ENCODE measurements around the gene DLG2.

Gene DLG2

DNA sequence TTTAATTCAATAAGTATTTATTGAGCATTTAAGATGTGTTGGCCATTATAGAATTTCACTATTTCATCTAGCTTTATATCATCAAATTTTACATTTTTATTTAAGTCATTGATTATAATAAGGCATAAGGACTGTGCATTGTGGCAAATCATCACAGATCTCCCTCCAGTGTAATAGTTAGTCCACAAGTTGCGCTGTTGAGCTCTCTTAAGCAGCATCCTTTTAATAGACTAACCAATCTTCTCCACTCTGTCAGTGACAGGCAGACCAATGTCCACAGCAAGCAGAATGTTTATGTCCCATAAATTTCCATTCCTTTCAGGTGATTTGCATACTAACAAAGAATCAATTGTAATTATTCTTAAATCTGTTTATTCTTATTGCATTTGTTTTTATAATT lies 1745.7 kb downstream of the DLG2 start:
- Histone ChIP-seq H3K27me3 (ENCODE audit: insufficient read depth, low read length) (no peaks in the 10 kb centered on the region), H3K9me3 (ENCODE audit: low read length) (no peaks in the 10 kb centered on the region), H3K9ac (ENCODE audit: low read length) (no peak overlapping the region), H3K36me3 (ENCODE audit: insufficient read depth, low read length) (no peaks in the 10 kb centered on the region), H3K4me1 (ENCODE audit: insufficient read depth, low read length, severe bottlenecking) (no peaks in the 10 kb centered on the region), H2AFZ (ENCODE audit: low read length) (no peak overlapping the region), H3F3A (ENCODE audit: insufficient read depth, low read length) (no peaks in the 10 kb centered on the region), H3K4me2 (ENCODE audit: low read length) (no peak overlapping the region), H3K79me2 (ENCODE audit: insufficient read depth, low read length) (no peaks in the 10 kb centered on the region), H3K27ac (ENCODE audit: low read depth, low read length, poor library complexity, severe bottlenecking) (no peak overlapping the region), H3K4me3 (ENCODE audit: low read depth, low read length, poor library complexity, severe bottlenecking) (no peak overlapping the region), H4K20me1 (ENCODE audit: insufficient read depth, low read length) (no peaks in the 10 kb centered on the region), H3K9me2 (ENCODE audit: low read depth, low read length) (no peaks in the 10 kb centered on the region)
- TF ChIP-seq, protein P1, sequence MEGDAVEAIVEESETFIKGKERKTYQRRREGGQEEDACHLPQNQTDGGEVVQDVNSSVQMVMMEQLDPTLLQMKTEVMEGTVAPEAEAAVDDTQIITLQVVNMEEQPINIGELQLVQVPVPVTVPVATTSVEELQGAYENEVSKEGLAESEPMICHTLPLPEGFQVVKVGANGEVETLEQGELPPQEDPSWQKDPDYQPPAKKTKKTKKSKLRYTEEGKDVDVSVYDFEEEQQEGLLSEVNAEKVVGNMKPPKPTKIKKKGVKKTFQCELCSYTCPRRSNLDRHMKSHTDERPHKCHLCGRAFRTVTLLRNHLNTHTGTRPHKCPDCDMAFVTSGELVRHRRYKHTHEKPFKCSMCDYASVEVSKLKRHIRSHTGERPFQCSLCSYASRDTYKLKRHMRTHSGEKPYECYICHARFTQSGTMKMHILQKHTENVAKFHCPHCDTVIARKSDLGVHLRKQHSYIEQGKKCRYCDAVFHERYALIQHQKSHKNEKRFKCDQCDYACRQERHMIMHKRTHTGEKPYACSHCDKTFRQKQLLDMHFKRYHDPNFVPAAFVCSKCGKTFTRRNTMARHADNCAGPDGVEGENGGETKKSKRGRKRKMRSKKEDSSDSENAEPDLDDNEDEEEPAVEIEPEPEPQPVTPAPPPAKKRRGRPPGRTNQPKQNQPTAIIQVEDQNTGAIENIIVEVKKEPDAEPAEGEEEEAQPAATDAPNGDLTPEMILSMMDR (IDR thresholded peaks at IDR 0.05; ENCODE audit: low read length): 0 out of 2 replicates have a peak, but pooled peaks have one; percentile 16
- no peak for TF ChIP-seq EZH2 (IDR thresholded peaks at IDR 0.05; ENCODE audit: borderline replicate concordance, low read length)

DNA sequence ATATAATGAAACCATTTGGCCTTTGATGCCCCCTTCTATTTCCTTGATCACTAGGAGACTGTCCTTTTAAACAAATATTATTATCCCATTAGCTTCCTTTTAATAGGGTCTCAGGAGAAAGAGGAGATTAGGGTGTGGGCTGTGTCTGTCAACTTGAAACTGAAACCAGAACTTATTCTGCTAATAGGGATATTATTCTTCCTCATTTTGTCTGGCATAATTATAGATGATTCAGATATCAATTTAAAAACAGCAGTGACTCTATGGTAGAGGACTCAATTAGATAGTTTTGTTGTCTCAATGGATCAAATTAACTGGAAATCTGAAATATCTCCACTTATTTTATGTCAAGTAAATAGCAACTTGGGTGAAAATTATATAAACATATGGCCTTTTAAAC lies 1756.1 kb downstream of the DLG2 start:
- no peaks in the 10 kb centered on the region for H3K9me2 ChIP-seq (ENCODE audit: low read depth, low read length)
- no peaks in the 10 kb centered on the region for H3K79me2 ChIP-seq (ENCODE audit: insufficient read depth, low read length)
- no peaks in the 10 kb centered on the region for H3F3A ChIP-seq (ENCODE audit: insufficient read depth, low read length)
- no peak overlapping the region for H2AFZ ChIP-seq (ENCODE audit: low read length)
- TF ChIP-seq, protein P1 (IDR thresholded peaks at IDR 0.05; ENCODE audit: low read length): no peak
- TF ChIP-seq EZH2 (IDR thresholded peaks at IDR 0.05; ENCODE audit: borderline replicate concordance, low read length): no peak
- no peak overlapping the region for H3K27ac ChIP-seq (ENCODE audit: low read depth, low read length, poor library complexity, severe bottlenecking)
- H3K4me1 ChIP-seq (ENCODE audit: insufficient read depth, low read length, severe bottlenecking): no peaks in the 10 kb centered on the region
- H3K27me3 ChIP-seq (ENCODE audit: insufficient read depth, low read length): no peaks in the 10 kb centered on the region
- no peaks in the 10 kb centered on the region for H3K9me3 ChIP-seq (ENCODE audit: low read length)
- no peaks in the 10 kb centered on the region for H3K36me3 ChIP-seq (ENCODE audit: insufficient read depth, low read length)
- H4K20me1 ChIP-seq (ENCODE audit: insufficient read depth, low read length): no peaks in the 10 kb centered on the region
- H3K9ac ChIP-seq (ENCODE audit: low read length): no peak overlapping the region
- no peak overlapping the region for H3K4me2 ChIP-seq (ENCODE audit: low read length)
- H3K4me3 ChIP-seq (ENCODE audit: low read depth, low read length, poor library complexity, severe bottlenecking): no peak overlapping the region

DNA sequence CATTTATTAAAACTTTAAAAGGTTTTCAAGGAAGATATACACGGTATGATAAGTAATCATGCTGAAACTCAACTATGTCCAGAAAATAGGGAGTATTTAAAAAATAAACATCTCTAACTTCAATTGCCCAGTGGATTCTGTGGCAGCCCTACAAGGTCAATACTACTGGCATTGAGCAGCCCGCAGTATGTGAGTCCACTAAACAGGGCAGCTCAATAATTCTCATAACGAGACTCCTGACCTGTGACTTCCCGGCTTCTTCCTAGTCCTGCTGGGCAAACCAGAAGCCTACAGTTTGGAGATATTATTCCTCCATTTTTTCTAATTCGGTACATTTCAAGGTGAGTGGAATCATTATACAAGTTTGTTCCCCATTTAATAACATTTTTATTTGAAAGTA lies 1760.5 kb downstream of the DLG2 start:
- H3K4me1 ChIP-seq (ENCODE audit: insufficient read depth, low read length, severe bottlenecking): no peaks in the 10 kb centered on the region
- no peak overlapping the region for H3K4me2 ChIP-seq (ENCODE audit: low read length)
- no peaks in the 10 kb centered on the region for H3K9me2 ChIP-seq (ENCODE audit: low read depth, low read length)
- no peaks in the 10 kb centered on the region for H4K20me1 ChIP-seq (ENCODE audit: insufficient read depth, low read length)
- no peaks in the 10 kb centered on the region for H3F3A ChIP-seq (ENCODE audit: insufficient read depth, low read length)
- no peaks in the 10 kb centered on the region for H3K9me3 ChIP-seq (ENCODE audit: low read length)
- H3K4me3 ChIP-seq (ENCODE audit: low read depth, low read length, poor library complexity, severe bottlenecking): no peak overlapping the region
- H3K79me2 ChIP-seq (ENCODE audit: insufficient read depth, low read length): no peaks in the 10 kb centered on the region
- H3K27ac ChIP-seq (ENCODE audit: low read depth, low read length, poor library complexity, severe bottlenecking): no peak overlapping the region
- no peak for TF ChIP-seq EZH2 (IDR thresholded peaks at IDR 0.05; ENCODE audit: borderline replicate concordance, low read length)
- TF ChIP-seq, protein P1 (IDR thresholded peaks at IDR 0.05; ENCODE audit: low read length): no peak
- no peak overlapping the region for H3K9ac ChIP-seq (ENCODE audit: low read length)
- H2AFZ ChIP-seq (ENCODE audit: low read length): no peak overlapping the region
- H3K27me3 ChIP-seq (ENCODE audit: insufficient read depth, low read length): no peaks in the 10 kb centered on the region
- no peaks in the 10 kb centered on the region for H3K36me3 ChIP-seq (ENCODE audit: insufficient read depth, low read length)

Measured in OCI-LY1 (cell line).